AG09319 (cell line): ENCODE data around the gene FAM118B.
"Not testable (repeated sequence)": the region's sequence is repeated elsewhere in the genome, so short reads cannot be mapped to it uniquely, and the experiment has no call there.

Source experiments
- DNase-seq: peaks from one replicate; pipeline ENCODE4 v3.0.0-alpha.2; 2010; ENCODE audit warnings: low read depth; ENCODE audit errors: extremely low read depth
- TF ChIP-seq, protein P1 (sequence below): IDR thresholded peaks from 2 replicates; pipeline ENCODE4 v1.5.1; 2011; ENCODE audit warnings: low read depth, mild to moderate bottlenecking, inconsistent platforms, low read length, moderate library complexity

The FAM118B gene

DNA sequence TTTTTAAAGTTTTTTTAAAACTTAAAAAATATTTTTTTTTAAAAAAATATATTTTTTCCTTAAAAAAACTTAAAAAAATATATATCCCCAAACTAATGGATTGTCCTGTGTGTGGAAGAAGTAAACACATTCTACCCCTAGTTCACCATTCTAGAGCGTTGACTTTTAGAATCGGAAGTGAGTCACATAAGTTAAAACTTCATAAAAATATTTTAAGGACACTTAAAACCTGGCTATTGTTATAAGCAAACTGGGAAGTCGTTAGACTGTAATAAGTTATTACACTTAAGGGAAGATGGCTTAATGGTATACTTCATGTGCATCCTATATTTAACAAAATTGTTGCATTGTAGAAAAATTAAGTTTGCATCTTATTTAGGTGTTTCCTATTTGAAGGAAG, 21.1 kb downstream of the FAM118B start:
- TF ChIP-seq, protein P1, sequence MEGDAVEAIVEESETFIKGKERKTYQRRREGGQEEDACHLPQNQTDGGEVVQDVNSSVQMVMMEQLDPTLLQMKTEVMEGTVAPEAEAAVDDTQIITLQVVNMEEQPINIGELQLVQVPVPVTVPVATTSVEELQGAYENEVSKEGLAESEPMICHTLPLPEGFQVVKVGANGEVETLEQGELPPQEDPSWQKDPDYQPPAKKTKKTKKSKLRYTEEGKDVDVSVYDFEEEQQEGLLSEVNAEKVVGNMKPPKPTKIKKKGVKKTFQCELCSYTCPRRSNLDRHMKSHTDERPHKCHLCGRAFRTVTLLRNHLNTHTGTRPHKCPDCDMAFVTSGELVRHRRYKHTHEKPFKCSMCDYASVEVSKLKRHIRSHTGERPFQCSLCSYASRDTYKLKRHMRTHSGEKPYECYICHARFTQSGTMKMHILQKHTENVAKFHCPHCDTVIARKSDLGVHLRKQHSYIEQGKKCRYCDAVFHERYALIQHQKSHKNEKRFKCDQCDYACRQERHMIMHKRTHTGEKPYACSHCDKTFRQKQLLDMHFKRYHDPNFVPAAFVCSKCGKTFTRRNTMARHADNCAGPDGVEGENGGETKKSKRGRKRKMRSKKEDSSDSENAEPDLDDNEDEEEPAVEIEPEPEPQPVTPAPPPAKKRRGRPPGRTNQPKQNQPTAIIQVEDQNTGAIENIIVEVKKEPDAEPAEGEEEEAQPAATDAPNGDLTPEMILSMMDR = no peak

DNA sequence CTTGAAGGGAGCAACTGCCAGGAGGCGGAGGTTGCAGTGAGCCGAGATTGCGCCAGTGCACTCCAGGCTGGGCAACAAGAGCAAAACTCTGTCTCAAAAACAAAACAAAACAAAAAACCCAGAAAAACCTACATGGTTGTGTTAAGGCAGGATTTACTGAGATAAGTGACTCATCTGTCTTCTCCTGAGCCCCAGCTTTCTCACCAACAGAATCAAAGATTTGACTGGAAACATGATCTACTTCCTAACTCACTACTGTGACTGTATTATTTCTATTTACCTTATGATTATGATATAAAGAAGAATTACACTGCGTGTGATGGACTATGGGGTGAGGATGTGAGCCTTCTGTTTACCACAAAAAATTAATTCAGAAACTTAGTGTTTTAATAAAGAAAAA, 21.8 kb downstream of the FAM118B start:
- TF ChIP-seq, protein P1 = no peak
- DNase-seq = no peak

More for the DNA sequence above, 21.1 kb downstream of the FAM118B start:
- no peak for DNase-seq

GRCh38 chr11:126246636-126247035, 35.1 kb downstream of the FAM118B start:
- DNase-seq = no peak
- TF ChIP-seq, protein P1 = no peak

- no peak for DNase-seq
Measured at GRCh38 chr11:126253265-126253664, 41.7 kb downstream of the FAM118B start.

DNA sequence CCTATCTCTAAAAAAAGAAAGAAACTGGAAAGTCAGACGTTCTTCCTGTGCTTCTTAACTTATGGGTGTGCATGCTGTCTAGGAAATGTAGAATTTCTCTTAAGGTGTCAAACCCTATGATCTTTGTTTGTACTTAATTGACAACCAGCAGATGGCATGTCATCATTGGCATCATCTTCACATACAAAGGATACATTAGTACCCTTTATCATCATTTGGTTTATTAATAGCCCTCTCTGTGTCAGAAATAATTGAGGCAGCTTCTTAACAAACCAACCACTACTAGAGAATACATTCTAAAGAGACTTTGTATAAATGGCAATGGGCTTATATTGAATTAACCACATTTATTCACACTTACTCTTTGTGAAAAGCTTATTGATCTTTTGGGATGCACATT, 43.2 kb downstream of the FAM118B start:
- DNase-seq = no peak
- TF ChIP-seq, protein P1 = no peak

More at GRCh38 chr11:126253265-126253664, 41.7 kb downstream of the FAM118B start:
- TF ChIP-seq, protein P1 = no peak

DNA sequence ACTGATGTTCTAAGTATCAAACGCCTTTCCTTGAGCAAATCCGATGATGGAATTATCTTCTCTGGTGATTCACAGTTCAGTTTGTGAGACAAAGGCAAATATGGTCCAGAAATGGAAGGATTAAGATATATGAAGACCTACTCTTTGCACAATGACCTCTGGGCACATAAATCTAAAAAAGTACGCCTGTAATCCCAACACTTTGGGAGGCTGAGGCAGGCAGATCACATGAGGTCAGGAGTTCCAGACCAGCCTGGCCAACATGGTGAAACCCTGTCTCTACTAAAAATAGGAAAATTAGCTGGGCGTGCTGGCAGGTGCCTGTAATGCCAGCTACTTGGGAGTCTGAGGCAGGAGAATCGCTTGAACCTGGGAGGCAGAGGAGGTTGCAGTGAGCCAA, 43.9 kb downstream of the FAM118B start:
- DNase-seq = not testable (repeated sequence)

GRCh38 chr11:126256216-126256615, 44.6 kb downstream of the FAM118B start:
- TF ChIP-seq, protein P1 = no peak
- no peak for DNase-seq

DNA sequence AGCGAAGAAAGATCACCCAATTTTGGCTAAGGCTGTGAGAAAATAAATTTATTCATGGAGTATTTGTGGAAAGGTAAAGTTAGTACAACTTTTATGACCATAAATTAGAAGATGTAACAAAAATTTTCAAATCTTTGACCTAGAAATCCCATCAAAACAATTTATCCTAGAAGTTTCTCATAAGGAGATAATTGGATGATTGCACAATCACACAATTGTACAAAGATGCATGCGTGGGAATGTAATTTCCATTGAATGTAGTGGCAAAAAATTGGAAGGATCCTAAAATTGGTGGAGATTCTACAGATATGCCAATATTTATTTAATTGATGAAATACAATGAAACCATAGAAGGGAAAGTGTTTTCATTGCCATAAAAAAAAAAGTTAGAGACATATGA, 45.6 kb downstream of the FAM118B start:
- TF ChIP-seq, protein P1 = no peak
- DNase-seq = no peak
